ENCODE data around the gene CDH10.

CDH10 gene

DNA sequence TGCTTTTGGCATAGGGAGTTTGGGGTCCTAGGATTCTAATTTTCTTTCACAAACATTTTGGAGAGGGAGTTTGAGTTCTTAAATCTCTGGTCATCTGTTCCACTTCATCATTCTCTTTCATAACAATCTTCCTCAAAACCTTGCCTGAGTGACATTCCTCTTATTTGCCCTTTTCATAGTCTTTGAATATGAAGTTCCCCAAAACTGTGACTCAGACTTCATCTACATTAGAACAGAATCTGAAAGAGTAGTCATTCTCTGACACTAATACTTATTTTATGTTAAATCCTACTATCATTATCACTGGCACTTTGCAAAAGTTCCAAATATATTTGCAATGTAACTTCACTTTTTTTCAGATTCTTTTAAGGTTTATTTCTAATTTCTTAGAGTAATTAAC, 163.8 kb downstream of the CDH10 start:
- DNase-seq = no peak

GRCh38 chr5:24477958-24478357, 166.8 kb downstream of the CDH10 start:
- DNase-seq = no peak

DNA sequence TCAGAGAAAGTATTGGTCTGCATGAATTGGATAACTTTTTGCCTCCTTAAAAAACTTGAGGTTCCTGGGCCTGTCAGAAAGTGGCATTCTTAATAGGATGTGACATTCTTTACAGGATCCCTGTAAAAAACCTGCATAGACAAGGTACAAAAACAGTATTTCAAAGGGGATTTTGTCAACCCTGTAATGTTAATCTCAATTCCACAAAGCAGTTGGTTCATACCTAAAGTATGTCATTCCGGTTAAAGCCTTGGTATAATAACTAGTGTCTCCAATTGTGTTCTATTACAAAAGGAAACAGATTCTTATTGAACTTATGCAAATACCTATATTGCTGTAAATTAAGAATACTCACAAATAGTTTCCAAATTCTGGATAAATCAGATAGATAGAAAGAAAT, 169.7 kb downstream of the CDH10 start:
- no peak for DNase-seq

DNA sequence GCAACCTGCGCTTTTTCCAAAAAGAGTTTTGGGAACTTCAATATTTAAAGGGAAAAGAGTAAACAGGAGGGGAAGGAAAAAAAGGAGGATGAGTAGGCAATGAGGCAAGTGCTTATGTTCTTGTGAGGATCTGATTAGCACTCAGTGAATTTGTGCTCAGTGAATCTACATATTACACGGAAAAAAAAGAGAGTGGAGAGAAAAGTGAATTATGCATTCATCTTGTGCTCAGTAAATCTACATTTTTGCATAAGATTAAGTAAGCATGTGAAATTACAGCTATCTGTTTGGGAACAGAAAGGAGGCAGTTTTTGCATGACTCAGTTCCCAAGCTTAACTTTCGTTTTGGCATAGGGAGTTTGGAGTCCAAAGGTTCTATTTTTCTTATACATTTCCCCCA, 170.1 kb downstream of the CDH10 start:
- no peak for DNase-seq

GRCh38 chr5:24472518-24472917, 172.3 kb downstream of the CDH10 start:
- no peak for DNase-seq

- no peak for DNase-seq
Observed at GRCh38 chr5:24444414-24444813, 200.4 kb downstream of the CDH10 start.

- DNase-seq = no peak
Observed at GRCh38 chr5:24439465-24439864, 205.3 kb downstream of the CDH10 start.
